Esophagus squamous epithelium (tissue), 4 donors: ENCODE measurements around the gene BRDT.

Source experiments
- CTCF ChIP-seq, 6 experiments: fragments of 450-650 bp in 4 of 6; fragments of 200-600 bp in 2 of 6; sonication (generic) in 2 of 6; IDR thresholded peaks; one replicate each; pipeline ENCODE4 v1.5.1; 2016 to 2019; ENCODE audit warnings: antibody characterized with exemption in 6 of 6, mild to moderate bottlenecking in 4 of 6, moderate library complexity in 4 of 6
- POLR2A ChIP-seq, 4 donors: fragments of 450-650 bp; IDR thresholded peaks; one replicate each; pipeline ENCODE4 v1.6.1; 2017; ENCODE audit warnings: antibody characterized with exemption in 4 of 4, mild to moderate bottlenecking in 4 of 4, moderate library complexity in 3 of 4

GRCh38 chr1:91937613-91938012 lies 11.6 kb upstream of the BRDT start:
- TF ChIP-seq CTCF (IDR thresholded peaks at IDR 0.05) = no peak
- no peak for TF ChIP-seq POLR2A (IDR thresholded peaks at IDR 0.05)
